ENCODE results near the gene TRIM69.
A peak's percentile ranks its signal among the peaks of the same experiment; 100 is the strongest.
"Not testable (repeated sequence)": the region's sequence is repeated elsewhere in the genome, so short reads cannot be mapped to it uniquely, and the experiment has no call there.

TRIM69 gene

GRCh38 chr15:44716983-44717602, 19.2 kb upstream of the TRIM69 start:
- no peak for DNase-seq

DNA sequence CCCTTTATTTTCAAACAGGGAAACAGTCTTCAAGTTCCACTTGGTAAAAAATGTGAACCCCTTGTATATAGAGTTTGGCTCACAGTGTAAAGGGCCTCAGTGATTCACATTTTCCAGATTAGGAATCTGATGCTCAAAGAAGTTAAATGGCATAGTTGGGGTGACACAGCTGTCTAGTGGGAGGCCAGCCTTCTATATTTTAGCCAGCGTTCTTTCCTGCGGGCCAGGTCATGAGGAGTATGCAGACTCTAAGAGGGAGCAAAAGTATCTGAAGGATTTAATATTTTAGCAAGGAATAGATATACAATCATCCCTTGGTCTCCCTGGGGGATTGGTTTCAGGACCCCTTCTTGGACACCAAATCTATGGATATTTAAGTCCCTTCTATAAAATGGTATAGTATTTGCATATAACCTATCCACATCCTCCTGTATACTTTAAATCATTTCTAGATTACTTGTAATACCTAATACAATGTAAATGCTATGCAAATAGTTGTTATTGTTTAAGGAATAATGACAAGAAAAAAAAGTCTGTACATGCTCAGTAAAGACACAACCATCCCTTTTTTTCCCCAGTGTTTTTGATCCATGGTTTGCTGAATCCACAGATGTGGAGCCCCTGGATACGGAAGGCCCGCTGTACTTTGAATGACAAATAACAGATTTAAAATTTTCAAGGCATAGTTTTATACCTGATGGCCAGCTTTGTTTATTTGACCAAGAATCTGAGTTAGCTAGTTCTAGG, 18.0 kb upstream of the TRIM69 start:
- DNase-seq = no peak

DNA sequence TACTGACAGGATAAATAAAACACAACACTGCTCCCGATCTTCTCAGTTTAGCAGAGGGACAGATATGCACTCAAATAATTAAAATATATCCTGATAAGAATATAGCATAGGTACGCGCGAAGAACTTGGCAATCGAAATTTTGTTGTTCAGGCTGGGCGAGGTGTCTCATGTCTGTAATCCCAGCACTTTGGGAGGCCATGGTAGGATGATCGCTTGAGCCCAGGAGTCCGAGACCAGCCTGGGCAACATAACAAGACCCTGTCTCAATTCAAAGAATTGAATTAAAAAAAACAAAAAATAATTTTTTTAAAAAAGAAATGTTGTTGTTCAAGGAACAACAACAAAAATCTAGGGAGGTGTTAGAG, 17.4 kb upstream of the TRIM69 start:
- no peak for DNase-seq

- DNase-seq = no peak
These were observed 16.9 kb upstream of the TRIM69 start for GRCh38 chr15:44719293-44719999.

GRCh38 chr15:44720000-44720435, 16.3 kb upstream of the TRIM69 start:
- not testable (repeated sequence) for DNase-seq

- DNase-seq = no peak
These were observed 15.7 kb upstream of the TRIM69 start for GRCh38 chr15:44720460-44721176.

GRCh38 chr15:44722011-44722410, 14.3 kb upstream of the TRIM69 start:
- no peak for DNase-seq

DNA sequence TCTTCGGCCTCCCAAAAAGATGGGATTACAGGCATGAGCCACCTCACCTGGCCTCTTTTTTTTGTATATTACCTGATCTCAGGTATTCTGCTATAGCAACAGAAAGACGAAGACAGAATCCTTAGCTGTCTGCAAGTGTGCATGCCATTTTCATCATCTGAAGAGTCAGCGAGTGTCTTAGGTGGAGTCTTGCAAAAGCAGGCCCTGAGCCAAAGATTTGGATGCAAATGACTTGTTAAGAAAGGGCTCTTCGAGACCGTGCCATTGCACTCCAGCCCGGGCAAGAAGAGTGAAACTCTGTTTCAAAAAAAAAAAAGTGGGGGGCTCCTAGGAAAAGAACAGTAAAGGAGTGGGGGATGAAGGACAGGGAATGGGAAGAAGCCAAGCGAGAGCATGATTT, 10.2 kb upstream of the TRIM69 start:
- no peak for DNase-seq

GRCh38 chr15:44726568-44727484, 9.5 kb upstream of the TRIM69 start:
- DNase-seq = no peak

DNA sequence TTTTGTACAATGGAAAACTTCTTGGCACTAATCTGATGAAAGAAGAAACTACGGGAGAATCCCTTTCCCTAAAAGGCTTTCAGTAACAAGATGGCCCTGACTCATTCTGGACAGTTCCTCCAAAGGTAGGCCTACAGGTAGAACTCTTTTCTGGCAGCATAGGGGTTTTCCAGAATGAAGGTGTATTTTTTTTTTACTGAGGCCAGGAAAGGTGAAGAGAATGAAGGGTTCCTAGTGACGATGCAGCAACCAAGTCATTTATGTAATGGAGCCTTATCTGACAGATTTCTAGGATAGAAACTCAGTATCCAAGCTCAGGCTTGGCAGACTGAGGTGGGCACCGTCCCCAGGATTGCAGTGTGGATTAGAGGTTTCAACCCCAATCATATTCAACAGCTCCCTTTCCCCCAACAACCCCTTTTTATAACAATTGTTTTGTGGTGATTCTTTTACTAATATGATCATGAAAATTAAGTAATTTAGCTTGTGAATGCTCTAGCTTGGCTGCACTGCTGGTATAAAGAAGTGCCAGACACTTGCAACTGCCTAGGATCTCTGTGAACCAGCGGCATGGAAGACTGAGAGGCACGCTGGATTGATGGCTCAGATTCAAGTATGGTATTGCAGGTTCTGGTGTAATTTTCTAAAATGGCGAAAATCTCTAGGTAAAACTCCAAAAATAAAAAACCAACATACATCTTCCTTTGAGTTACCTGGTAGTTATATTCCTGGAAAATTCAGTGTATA, 8.7 kb upstream of the TRIM69 start:
- no peak for DNase-seq

GRCh38 chr15:44728232-44728575, 8.1 kb upstream of the TRIM69 start:
- DNase-seq = not testable (repeated sequence)

GRCh38 chr15:44728576-44729407, 7.5 kb upstream of the TRIM69 start:
- DNase-seq = peak; percentile 91

GRCh38 chr15:44729408-44730127, 6.8 kb upstream of the TRIM69 start:
- DNase-seq = no peak

DNA sequence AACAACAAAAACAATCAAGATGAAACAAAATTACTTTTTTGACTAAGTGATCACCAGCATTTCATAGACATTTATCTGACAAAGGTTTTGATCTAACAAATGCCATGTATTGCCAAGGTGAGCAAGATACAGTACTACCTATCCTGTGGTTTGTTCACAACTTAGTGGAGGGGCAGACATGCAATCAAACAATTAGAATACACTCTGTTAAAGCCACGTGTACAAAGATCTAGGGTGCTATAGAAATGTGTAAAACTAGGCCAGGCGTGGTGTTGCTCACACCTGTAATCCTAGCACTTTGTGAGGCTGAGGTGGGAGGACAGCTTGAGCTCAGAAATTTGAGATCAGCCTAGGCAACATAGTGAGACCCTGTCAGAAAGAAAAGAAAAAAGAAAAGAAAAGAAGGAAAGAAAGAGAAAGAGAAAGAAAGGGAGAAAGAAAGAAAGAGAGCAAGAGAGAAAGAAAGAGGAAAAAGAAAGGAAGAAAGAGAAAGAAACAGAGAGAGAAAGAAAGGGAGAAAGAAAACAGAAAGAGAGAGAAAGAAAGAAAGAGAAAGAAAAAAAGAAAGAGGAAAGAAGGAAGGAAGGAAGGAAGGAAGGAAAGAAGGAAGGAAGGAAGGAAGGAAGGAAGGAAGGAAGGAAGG, 1.4 kb upstream of the TRIM69 start:
- DNase-seq = no peak

GRCh38 chr15:44735482-44736180, 697 bp upstream of the TRIM69 start:
- DNase-seq = no peak

DNA sequence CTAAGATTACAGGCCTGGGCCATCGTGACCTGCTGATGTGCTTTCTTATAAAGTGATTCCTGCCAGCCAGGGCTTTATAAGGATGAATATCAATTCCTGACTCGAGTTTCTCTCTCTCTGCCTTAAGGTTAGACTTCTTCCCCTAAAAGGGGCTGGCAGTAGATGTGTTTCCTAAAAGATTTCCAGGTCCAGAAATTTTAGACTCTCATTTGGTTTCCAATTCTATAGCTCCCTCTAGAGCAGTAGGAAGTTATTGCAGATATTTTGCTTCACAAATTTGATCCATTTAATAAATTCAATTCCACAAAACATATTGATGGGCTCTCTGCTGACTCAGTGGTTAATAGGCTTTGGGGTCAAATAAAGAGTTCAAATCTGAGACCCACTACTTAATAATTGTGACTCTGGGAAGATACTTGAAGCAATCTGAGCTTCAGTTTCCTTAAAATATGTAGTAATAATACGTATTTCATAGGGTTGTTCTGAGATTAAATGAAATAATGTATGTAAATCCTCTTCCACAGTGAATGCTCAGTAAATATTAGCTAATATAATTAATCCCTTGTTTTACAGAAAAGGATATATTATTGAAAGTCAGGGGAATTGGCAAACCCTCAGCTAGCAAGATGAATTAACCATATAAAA, 2.1 kb downstream of the TRIM69 start:
- DNase-seq = peak; percentile 3

DNA sequence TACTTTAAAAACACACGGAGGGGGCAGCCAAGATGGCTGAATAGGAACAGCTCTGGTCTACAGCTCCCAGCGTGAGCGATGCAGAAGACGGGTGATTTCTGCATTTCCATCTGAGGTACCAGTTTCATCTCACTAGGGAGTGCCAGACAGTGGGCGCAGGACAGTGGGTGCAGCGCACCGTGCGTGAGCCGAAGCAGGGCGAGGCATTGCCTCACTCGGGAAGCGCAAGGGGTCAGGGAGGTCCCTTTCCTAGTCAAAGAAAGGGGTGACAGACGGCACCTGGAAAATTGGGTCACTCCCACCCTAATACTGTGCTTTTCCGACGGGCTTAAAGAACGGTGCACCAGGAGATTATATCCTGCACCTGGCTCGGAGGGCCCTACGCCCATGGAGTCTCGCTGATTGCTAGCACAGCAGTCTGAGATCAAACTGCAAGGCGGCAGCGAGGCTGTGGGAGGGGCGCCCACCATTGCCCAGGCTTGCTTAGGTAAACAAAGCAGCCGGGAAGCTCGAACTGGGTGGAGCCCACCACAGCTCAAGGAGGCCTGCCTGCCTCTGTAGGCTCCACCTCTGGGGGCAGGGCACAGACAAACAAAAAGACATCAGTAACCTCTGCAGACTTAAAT, 3.0 kb downstream of the TRIM69 start:
- not testable (repeated sequence) for DNase-seq

DNA sequence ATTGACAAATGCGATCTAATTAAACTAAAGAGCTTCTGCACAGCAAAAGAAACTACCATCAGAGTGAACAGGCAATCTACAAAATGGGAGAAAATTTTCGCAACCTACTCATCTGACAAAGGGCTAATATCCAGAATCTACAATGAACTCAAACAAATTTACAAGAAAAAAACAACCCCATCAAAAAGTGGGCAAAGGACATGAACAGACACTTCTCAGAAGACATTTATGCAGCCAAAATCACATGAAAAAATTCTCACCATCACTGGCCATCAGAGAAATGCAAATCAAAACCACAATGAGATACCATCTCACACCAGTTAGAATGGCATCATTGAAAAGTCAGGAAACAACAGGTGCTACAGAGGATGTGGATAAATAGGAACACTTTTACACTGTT, 7.1 kb downstream of the TRIM69 start:
- not testable (repeated sequence) for DNase-seq

Data from NCI-H2227 treated with DMSO at 0.1 percent for 48 hours (cell line).